G401.6 (cell line): ENCODE data around the gene TTLL3.

Experiments
- FAIRE-seq: peaks from 2 replicates; lab custom pipeline; 2012; peaks lifted over from hg19 to GRCh38; lab: Jason Lieb, UNC

Gene TTLL3

GRCh38 chr3:9781978-9782603 is 28.0 kb upstream of the TTLL3 start:
- FAIRE-seq = no peak

- FAIRE-seq = no peak
Measured at GRCh38 chr3:9782770-9783169, 27.3 kb upstream of the TTLL3 start.

GRCh38 chr3:9783954-9784353 is 26.1 kb upstream of the TTLL3 start:
- no peak for FAIRE-seq

- no peak for FAIRE-seq
Measured at GRCh38 chr3:9784965-9785364, 25.1 kb upstream of the TTLL3 start.

- no peak for FAIRE-seq
Measured at GRCh38 chr3:9785602-9786001, 24.5 kb upstream of the TTLL3 start.

GRCh38 chr3:9786209-9786739 is 23.8 kb upstream of the TTLL3 start:
- FAIRE-seq = no peak

- FAIRE-seq = no peak
Measured at GRCh38 chr3:9786825-9787669, 23.0 kb upstream of the TTLL3 start.

GRCh38 chr3:9787714-9788113 is 22.3 kb upstream of the TTLL3 start:
- FAIRE-seq = no peak

- no peak for FAIRE-seq
Measured at GRCh38 chr3:9791127-9791526, 18.9 kb upstream of the TTLL3 start.

GRCh38 chr3:9791790-9792404 is 18.2 kb upstream of the TTLL3 start:
- FAIRE-seq = no peak

- no peak for FAIRE-seq
Measured at GRCh38 chr3:9792405-9793160, 17.5 kb upstream of the TTLL3 start, which contains the start of the genes ARPC4 and TADA3. ARPC4 (plus strand) TSS chr3:9793082; CDS start chr3:9793122, 40 bp downstream. TADA3 (minus strand) TSS chr3:9792473; CDS start chr3:9791466, 1,007 bp downstream.

GRCh38 chr3:9793161-9793781 is 16.8 kb upstream of the TTLL3 start:
- no peak for FAIRE-seq

- no peak for FAIRE-seq
Measured at GRCh38 chr3:9794400-9794799, 15.7 kb upstream of the TTLL3 start.

GRCh38 chr3:9795207-9795606 is 14.9 kb upstream of the TTLL3 start:
- no peak for FAIRE-seq

GRCh38 chr3:9797196-9797945 is 12.7 kb upstream of the TTLL3 start:
- no peak for FAIRE-seq

GRCh38 chr3:9800529-9800928 is 9.5 kb upstream of the TTLL3 start:
- no peak for FAIRE-seq

- FAIRE-seq = no peak
Measured at GRCh38 chr3:9803494-9803893, 6.6 kb upstream of the TTLL3 start.

GRCh38 chr3:9804996-9805395 is 5.1 kb upstream of the TTLL3 start:
- FAIRE-seq = no peak

GRCh38 chr3:9806137-9806536 is 3.9 kb upstream of the TTLL3 start:
- no peak for FAIRE-seq

GRCh38 chr3:9806688-9807589 is 3.1 kb upstream of the TTLL3 start:
- FAIRE-seq = no peak
